ENCODE results near the gene RPUSD3. TPM values are rescaled to one million over a fixed set of nuclear protein-coding genes. Genes with fewer than 3 reads are reported as not detected.
"Not testable (repeated sequence)": the region's sequence is repeated elsewhere in the genome, so short reads cannot be mapped to it uniquely, and the experiment has no call there.

The RPUSD3 gene
- total RNA-seq, 1 donor from 2014 or later, result 17.4 TPM

GRCh38 chr3:9865125-9865637 lies 21.4 kb upstream of the RPUSD3 start:
- not testable (repeated sequence) for DNase-seq (ENCODE audit: low read depth)

GRCh38 chr3:9864200-9864927 lies 20.6 kb upstream of the RPUSD3 start:
- DNase-seq (ENCODE audit: low read depth), result peak; percentile 95

DNA sequence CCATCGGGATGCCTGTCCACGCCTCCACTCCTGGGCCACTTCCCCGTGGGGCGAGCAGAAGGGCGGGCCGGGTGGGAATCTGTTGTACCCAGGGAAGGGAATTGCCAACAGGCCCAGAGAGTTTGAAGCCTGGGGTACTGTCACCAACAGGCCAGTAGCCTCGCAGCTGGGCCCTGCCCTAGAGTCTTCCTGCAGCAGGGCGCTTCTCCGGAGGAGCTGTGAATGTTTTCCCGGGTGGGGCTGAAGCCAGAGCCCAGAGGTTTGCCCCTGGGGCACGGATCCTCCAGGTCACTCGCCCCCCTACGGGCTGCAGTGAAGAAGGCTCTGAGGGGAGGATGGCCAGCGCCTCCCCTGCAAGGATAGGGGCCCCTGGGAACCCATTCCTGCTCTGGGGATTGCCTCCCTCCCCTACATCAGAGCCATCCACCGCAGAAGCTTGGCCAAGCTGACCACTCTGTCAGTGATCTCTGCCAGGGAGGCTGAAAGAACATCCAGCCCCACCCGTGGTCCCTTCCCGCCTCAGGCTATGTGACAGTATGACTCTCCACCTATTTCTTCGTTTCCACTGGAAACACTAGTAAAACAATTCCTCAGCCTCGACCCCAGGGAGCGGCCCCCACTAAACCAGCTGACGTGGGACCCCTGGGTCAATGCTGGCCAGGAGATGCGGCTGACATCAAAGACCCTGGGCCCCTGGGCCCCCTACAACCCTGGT lies 19.4 kb upstream of the RPUSD3 start:
- no peak for DNase-seq (ENCODE audit: low read depth)

DNA sequence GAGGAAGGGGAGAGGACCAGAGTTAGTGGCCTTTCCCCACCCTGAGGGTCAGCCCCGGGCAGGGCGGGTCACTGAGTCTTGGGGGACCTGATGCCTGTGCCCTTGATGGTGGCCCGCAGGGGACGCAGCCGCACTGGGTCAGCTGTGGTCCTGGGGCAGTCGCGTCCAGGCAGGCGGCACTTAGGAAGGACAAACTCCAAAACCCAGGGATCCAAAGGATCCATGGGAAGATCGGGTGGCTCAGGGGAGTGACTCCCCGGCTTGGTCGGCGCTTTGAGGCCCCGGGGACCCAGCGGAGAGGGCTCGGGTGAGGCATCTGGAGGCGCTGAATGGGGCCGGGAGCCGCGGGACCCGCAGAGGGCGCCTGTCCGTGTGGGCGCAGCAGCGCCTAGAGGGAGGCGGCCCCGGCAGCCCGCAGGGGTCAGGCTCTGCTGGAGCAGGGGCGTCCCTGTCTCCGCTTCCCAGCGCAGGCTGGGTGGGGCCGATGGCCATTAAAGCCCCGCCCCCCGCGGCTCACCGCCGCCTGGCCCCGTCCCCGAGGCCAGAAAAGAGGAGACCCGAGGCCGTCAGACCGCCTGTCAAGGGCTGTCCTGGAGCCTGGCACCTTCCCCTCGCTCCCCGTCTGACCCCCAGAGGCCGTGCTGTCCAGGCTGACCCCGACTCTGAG lies 18.7 kb upstream of the RPUSD3 start:
- no peak for DNase-seq (ENCODE audit: low read depth)

GRCh38 chr3:9861626-9862130 lies 17.9 kb upstream of the RPUSD3 start:
- no peak for DNase-seq (ENCODE audit: low read depth)

DNA sequence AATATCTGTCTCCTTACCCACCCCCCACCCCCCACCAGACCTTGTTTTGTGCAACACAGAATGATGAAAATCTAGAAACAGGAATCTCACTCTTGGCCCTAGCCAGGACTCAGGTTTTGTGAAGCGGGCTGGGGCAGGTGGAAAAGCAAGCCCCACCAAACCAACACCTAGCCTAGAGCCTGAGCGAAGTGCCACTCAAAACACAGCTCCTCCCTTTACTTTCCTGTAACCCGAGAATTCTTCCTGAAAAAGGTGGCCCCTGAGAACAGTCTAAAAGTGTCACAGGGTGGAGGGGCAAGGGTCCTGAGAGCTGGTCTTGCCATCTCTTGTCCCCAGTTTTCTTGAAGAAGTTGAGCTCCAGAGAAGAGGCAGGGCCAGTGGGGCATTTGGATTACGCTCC lies 17.4 kb upstream of the RPUSD3 start:
- DNase-seq (ENCODE audit: low read depth), result no peak

GRCh38 chr3:9859530-9860025 lies 15.8 kb upstream of the RPUSD3 start:
- DNase-seq (ENCODE audit: low read depth), result no peak

GRCh38 chr3:9855594-9855993 lies 11.8 kb upstream of the RPUSD3 start:
- DNase-seq (ENCODE audit: low read depth), result no peak

DNA sequence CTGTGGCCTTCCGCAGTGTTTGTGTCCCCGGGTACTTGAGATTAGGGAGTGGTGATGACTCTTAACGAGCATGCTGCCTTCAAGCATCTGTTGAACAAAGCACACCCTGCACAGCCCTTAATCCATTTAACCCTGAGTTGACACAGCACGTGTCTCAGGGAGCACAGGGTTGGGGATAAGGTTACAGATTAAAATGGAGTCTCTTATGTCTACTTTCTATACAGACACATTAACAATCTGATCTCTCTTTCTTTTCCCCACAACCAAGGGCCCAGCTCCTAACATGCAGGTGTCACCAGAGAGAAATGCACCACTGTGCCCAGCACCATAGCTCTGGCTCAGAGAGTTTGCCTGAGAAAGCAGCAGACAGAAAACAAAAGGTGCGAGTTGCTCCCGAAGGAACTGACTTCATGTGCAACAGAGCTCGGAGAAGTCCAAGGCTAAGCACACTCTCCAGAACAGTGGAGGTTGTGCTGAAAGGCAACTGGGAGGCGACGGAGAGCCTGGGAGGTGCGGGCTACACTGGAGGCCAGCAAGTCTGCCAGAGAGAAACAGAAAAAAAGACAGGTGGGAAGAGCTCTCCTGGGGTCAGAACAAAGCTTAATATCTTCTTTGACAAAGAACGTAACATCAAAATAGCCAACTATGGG lies 10.6 kb upstream of the RPUSD3 start:
- not testable (repeated sequence) for DNase-seq (ENCODE audit: low read depth)

DNA sequence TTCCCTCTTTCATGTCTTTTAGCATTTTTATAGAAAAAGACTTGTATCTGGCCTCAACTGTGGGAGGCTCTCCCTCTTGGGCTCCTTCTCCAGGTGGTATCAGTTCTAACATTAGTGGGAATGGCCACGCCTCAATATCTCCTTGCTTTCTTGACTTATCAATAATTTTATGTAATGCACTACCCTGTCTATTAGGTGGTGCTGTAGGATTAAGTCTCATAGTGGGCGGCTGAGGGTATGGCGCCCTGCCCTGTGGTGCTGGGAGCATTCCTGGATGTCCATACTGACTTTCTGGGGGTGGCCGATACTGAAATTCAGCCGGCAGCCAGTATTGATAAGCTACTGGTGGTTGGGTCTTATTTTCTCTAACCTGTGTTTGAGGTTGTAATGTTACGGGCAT lies 8.7 kb upstream of the RPUSD3 start:
- no peak for DNase-seq (ENCODE audit: low read depth)

GRCh38 chr3:9851926-9852325 lies 8.1 kb upstream of the RPUSD3 start:
- DNase-seq (ENCODE audit: low read depth), result peak; percentile 47

GRCh38 chr3:9851383-9851782 lies 7.6 kb upstream of the RPUSD3 start:
- not testable (repeated sequence) for DNase-seq (ENCODE audit: low read depth)

DNA sequence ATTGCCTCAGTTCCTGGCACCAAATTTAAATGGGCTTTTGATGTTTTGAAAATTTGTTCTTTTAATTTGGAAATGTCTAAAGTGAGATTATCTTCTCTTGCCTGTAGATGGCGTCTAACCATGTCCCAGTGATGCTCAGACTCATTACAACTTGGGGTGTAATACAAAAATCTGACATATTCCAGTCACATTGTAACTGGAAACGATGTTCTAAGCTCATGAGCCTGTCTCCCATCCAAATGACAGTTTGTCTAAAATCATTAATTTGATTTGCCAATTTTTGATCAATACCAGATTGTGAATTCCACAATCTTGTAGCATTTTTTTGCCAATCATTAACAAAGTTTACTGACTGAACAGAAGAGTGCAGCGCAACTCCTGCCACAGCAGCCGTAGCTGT lies 5.1 kb upstream of the RPUSD3 start:
- DNase-seq (ENCODE audit: low read depth), result peak; percentile 32

DNA sequence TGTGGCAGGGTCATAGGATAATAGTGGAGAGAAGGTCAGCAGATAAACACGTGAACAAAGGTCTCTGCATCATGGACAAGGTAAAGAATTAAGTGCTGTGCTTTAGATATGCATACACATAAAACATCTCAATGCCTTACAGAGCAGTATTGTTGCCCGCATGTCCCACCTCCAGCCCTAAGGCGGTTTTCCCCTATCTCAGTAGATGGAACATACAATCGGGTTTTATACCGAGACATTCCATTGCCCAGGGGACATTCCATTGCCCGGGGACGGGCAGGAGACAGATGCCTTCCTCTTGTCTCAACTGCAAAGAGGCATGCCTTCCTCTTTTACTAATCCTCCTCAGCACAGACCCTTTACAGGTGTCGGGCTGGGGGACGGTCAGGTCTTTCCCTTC lies 4.1 kb upstream of the RPUSD3 start:
- DNase-seq (ENCODE audit: low read depth), result not testable (repeated sequence)

DNA sequence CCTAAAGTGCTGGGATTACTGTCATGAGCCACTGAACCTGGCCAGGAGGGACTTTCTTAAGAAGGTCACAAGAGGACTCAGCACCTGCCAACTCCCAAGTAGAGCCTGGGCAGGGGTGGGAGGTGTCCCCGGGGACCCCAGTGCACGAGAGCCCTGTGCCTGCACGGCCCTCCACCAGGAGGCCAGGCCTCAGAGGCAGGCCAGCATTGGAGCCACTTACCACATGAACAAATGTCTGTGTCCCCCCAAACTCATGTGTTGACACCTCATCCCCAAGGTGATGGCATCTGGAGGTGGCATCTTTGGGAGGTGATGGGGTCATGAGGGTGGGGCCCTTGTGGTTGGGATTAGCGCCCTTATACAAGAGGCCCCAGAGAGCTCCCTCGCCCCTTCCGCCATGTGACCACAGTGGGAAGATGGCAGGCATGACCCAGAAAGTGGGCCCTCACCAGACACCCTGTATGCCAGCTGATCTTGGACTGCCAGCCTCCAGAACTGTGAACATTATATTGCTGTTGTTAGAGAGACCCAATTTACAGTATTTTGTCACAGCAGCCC lies 3.2 kb upstream of the RPUSD3 start:
- DNase-seq (ENCODE audit: low read depth), result no peak

DNA sequence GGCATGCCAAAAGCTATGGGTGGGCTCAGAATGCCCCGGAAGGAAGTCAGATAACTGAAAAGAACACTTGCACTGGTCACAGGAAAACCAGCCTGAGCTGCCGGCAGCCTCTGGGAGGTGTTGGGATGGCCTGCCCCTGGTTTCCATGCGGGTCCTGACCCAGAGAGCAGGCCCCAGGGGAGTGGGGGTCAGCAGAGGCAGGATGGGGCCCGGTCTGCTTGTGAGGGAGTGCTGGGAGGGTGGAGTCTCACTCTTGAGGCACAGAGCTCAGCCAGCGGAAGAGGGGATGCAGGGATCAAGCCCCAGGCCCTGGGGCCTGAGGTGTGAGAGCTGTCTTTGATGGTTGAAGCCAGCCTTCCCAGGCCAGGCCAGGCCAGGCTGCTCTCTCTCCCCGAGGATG lies 2.4 kb upstream of the RPUSD3 start:
- no peak for DNase-seq (ENCODE audit: low read depth)

DNA sequence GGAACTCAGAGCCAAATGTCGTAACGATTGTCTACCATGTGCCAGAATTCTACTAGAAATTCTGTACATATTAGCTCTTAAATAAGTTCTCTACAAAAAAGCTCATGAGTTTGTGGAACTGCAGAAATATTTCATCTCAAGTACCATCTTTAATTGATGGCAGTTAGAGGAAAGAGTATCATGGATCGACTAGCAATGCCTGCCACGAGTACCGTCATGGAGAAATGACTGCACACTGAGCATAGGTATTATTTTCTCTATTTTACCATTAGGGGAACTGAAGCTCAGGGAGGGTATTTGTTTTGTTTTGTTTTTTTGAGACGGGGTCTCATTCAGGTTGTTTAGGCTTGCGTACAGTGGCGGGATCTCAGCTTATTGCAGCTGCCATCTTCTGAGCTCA lies 2.8 kb downstream of the RPUSD3 start:
- no peak for DNase-seq (ENCODE audit: low read depth)

DNA sequence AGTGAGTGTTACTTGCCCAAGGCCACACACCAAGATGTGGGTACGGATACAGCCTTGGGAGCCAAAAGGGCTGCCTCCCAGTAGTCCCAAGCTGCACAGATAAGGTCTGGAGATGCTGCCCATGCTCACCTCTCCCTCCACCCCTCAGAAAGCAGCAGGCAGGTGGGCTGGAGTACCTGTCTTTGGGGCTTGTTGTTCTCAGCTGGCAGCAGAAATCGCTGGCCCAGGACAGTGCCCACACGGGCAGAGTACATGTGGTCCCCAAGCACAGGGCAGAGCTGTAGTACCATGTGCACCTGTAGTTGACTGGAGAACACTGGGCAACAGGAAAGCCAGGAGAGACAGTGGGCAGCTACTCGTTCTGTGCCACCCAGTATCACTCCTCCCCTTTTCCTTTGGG lies 5.0 kb downstream of the RPUSD3 start:
- no peak for DNase-seq (ENCODE audit: low read depth)

GRCh38 chr3:9837701-9838582 lies 5.9 kb downstream of the RPUSD3 start:
- no peak for DNase-seq (ENCODE audit: low read depth)
